GM18520 (cell line): ENCODE results near the gene ZNF718.
"Not testable (repeated sequence)": the region's sequence is repeated elsewhere in the genome, so short reads cannot be mapped to it uniquely, and the experiment has no call there.

Source experiments
- ATAC-seq: cut with Tn5 transposase; IDR thresholded peaks from one replicate; pipeline ENCODE4 v1.9.1; 2021; ENCODE audit not compliant: unreplicated experiment

Gene ZNF718

DNA sequence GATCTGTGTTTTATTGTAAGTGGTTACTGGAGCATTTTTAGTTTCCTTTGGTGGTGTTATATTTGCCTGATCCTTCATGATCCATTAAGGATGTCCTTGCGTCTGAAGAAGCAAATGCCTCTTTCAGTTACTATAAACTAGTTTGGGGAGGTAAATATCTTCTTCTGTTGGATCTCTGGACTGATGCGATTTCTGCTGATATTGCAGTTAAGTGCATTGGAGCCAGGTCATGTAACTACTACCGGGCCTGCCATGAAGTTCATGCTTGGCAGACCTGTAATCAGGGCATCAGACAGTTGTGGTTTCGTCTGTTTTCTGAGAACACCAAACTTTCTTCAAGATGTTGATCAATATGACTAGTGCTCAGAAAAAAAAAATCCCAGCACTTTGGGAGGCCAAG is 22.9 kb downstream of the ZNF718 start:
- ATAC-seq = no peak

DNA sequence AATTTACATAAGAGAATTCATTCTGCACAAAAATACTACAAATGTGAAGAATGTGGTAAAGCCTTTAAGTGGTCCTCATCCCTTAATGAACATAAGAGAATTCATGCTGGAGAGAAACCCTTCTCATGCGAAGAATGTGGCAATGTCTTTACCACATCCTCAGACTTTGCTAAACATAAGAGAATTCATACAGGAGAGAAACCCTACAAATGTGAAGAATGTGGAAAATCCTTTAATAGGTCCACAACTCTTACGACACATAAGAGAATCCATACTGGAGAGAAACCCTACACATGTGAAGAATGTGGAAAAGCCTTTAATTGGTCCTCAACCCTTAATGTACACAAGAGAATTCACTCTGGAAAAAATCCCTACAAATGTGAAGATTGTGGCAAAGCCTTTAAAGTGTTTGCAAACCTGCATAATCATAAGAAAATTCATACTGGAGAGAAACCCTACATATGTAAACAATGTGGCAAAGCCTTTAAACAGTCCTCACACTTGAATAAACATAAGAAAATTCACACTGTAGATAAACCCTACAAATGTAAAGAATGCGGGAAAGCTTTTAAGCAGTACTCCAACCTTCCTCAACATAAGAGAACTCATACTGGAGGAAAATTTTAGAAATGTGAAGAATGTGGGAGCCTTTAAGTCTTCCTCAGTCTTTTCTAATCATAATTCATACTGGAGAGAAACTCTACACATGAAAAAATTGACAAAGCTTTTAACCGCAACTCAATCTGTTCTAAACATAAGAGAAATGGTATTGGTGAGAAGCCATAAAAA is 37.4 kb downstream of the ZNF718 start:
- no peak for ATAC-seq

DNA sequence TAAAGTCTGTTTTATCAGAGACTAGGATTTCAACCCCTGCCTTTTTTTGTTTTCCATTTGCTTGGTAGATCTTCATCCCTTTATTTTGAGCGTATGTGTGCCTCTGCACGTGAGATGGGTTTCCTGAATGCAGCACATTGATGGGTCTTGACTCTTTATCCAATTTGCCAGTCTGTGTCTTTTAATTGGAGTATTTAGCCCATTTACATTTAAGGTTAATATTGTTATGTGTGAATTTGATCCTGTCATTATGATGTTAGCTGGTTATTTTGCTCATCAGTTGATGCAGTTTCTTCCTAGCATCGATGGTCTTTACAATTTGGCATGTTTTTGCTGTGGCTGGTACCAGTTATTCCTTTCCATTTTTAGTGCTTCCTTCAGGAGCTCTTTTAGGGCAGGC is 45.3 kb downstream of the ZNF718 start:
- ATAC-seq = not testable (repeated sequence)

DNA sequence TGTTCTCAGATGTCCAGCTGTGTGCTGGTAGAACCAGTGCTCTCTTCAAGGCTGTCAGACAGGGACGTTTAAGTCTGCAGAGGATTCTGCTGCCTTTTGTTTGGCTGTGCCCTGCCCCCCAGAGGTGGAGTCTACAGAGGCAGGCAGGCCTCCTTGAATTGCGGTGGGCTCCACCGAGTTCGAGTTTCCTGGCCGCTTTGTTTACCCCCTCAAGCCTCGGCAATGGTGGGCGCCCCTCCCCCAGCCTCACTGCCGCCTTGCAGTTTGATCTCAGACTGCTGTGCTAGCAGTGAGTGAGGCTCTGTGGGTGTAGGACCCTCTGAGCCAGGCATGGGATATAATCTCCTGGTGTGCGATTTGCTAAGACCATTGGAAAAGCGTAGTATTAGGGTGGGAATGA is 47.0 kb downstream of the ZNF718 start:
- not testable (repeated sequence) for ATAC-seq

DNA sequence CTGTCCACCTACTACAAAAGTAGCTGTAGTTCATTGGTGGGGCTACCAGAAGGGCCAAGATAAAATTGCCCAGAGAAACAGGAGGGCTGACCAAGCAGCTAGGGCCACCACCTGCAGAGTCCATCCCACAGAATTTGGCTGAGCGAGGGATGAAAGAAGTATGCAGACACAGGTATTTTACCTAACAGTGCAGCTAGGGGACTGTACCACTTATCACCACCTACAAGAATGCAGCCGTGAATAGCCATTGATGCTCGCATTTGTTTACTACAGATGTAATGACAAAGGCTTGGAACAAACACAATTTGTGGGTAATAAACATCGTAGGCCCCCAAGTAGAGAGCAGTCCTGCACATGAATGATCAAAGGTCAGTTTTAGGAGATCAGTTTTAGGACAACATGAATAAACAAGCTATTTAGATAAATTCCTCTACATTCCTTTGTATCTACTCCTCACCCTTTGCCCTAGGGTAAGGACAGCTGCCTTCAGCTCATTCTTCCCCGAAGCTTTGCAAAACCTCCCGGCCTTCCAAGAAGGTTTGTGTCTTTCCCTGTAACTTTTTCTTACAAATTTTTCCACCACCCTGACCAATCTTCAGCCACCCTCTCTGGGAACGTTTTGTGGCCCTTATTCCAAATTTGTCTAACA is 49.5 kb downstream of the ZNF718 start:
- ATAC-seq = no peak

DNA sequence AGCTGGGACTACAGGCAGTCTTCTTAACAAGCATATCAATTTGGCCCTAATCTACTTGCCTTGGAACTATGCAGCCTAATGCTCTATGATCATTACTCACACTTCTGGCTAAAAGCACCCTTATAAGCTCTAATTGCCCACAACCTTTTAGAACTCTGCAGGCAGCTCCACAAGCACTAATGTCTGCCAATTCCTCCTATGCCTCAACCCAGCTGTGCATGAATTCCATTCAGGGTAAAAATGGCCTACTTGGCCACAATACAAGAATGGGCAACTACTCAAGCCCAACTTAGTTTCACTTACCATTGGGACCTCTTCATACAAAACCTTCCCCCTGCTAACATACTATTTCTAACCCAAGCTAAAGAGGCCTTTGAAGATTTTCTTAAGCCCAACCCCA is 51.7 kb downstream of the ZNF718 start:
- no peak for ATAC-seq

DNA sequence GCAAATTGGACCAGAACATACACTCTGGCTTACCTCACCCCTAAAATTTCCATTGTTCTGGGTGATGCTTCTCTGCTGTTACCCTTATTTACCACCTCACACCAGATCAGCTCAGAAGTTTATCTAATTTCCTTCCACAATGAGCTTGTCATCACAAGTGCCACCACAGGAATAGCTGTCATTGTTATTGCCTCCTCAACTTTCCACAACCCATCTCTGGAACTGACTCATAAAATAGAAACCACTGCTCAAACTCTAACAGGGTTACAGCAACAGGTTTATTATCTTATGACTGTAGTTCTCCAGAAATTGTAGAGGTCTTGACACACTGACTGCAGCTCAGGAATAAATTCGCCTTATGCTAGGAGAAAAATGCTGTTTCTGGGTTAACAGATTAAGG is 52.7 kb downstream of the ZNF718 start:
- ATAC-seq = no peak

DNA sequence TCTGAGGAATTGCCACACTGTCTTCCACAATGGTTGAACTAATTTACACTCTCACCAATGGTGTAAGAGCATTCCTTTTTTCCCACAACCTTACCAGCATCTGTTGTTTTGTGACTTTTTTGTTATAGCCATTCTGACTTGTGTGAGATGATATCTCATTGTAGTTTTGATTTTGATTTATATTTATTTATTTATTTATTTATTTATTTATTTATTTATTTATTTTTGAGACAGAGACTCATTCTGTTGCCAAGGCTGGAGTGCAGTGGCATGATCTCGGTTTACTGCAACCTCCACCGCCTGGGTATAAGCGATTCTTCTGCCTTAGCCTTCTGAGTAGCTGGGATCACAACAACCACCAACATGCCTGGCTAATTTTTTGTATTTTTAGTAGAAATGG is 57.9 kb downstream of the ZNF718 start:
- ATAC-seq = not testable (repeated sequence)

DNA sequence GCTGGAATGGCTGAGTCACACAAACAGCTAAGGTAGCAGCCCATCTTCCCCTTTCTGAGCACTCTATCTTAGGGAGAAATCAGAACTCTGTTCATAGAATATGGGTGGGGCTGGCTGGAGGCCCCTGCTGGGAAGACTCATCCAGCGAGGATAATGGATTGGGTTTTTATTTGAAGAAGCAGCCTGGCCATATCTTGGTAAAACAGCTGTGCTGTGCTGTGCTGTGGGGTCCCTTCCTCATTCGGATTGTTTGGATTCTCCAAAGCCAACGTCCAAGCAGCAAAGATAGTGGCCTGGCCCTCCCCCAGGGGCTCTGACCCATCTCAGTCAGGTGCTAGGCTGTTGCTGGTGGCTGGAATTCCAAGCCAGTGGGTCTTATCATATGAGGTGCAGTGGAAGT is 63.8 kb downstream of the ZNF718 start:
- no peak for ATAC-seq

DNA sequence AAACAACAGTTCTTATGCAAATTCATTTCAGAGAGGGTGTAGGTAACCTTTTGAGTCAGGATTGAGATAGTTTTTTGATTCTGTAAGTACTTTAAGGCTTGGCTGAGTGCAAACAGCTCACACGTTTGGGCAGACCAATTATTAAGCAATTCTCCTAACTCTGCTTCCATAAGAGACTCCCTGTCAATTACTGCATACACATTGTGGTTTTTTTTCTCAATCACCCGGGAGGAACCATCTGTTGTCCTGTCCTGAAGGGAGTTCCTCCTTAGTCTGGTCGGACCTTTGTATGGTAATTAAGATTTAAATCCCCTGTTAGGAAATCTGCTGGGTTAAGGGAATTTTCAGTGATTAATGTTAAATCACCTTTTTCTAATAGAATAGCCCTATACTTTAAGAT is 70.9 kb downstream of the ZNF718 start:
- ATAC-seq = not testable (repeated sequence)

DNA sequence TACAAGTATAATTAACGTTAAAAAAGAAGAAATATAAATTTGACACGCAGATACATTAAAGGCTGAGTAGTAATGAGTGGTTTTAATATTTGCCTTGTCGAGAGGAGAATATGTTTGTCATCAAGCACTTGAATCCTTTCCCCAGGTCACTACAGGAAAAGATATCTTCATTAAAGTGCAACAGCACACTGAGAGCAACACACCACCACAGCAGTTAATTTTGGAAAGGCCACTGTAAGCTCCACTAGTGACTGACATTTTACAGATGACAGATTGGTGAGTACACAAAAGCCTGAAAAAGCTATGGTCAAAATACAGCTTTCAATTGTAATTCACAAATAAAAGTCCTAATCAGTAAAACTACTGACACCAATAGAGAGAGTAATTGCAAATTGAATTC is 76.6 kb downstream of the ZNF718 start:
- ATAC-seq = no peak

DNA sequence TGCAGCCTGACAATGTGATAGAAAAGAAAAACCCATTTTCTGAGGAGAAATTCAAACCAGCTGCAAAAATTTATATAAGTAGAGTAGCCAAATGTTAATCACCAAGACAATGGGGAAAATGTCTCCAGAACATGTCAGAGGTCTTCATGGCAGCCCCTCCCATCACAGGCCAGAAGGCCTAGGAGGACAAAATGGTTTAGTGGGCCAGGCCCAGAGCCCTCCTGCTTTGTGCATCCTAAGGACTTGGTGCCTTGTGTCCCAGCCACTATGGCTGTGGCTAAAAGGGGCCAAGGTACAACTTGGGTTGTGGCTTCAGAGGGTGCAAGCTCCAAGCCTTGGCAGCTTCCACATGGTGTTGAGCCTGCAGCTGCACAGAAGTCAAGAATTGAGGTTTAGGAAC is 78.5 kb downstream of the ZNF718 start:
- not testable (repeated sequence) for ATAC-seq

DNA sequence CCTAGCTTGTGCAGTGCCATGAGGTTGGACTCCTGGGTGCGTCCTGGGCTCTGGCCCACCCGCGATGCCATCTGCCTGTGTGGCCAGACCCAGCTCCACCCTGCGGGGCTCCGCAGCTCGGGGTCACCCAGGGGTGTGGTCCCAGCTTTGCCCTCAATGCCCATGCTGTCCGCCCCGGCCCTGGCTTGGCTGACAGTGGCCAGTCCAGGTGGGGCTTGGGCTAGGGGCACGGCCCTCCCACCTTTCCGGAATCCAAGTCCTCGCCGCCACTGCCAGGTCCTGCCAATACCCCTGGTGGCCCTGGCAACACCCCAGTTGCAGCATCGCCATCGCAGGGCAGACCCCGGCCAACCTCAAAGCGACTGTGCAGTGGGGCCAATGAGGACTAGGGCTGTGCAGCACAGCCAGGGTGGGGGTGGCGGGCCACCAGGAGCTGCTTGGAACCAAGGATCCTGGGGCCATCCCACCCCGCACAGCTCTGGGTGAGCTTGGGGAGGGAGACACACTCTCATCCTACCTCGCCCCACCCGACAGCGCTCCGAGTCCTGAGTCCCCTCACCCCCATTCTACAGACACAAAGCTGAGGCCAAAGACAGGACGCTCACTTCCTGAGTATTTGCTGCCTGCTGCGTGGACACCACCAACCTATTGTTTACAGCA is 80.9 kb downstream of the ZNF718 start:
- ATAC-seq = no peak

DNA sequence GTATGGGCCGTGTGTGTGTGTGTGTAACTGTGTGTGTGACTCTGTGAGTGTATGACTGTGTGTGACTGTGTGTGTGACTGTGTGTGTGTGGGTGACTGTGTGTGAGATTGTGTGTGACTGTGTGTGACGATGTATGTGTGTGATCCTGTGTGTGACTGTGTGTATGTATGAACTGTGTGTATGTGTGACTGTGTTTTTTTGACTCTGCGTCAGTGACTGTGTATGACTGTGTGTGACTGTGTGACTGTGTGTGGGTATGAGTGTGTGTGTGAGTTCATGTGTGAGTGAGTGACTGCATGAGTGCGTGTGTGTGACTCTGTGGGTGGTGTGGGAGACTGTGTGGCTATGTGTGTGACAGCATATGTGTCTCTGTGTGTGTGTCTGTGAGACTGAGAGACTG is 81.8 kb downstream of the ZNF718 start:
- ATAC-seq = no peak

DNA sequence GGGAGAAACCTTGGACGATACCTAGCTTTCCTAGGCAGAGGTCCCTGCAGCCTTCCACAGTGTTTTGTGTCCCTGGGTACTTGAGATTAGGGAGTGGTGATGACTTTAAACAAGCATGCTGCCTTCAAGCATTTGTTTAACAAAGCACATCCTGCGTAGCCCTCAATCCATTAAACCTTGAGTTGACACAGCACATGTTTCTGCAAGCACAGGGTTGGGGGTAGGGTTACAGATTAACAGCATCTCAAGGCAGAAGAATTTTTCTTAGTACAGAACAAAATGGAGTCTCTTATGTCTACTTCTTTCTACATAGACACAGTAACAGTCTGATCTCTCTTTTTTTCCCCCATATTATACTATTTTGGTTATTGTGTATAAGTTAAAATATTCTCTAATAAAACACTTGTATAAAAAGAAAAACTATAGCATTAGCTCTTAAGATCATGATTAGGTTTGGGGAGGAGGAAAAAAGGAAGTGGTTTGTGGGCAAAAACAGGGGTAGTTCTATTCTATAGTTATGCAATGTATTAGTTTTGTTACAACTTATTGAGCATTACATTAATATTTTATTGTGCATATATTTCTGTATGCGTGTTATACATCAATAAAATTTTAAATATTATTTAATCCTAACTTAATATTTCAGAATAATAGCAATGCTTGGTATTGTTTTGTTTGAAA is 84.3 kb downstream of the ZNF718 start:
- not testable (repeated sequence) for ATAC-seq

DNA sequence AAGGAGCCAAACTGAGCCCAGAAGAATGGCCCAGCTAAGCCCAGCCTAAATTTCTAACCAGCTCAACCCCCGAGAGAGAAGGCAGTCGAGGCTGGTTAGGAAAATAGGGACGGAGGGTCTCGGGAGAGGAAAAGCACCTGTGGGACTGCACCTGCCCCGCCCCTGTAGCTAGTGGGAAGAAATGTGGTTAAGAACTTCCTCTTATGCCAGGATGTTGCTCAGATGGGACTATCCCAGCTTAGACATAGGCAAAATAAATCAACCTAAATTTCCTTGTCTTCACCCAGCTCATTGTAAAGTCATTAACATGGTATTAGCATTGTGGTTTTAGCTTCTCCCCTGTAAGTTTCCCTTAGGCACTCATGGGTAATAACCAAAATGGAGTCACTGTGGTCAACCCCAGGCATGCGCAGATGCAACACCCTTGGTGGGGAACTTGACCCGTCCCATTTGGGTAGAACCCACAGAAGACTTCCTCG is 86.8 kb downstream of the ZNF718 start:
- no peak for ATAC-seq

DNA sequence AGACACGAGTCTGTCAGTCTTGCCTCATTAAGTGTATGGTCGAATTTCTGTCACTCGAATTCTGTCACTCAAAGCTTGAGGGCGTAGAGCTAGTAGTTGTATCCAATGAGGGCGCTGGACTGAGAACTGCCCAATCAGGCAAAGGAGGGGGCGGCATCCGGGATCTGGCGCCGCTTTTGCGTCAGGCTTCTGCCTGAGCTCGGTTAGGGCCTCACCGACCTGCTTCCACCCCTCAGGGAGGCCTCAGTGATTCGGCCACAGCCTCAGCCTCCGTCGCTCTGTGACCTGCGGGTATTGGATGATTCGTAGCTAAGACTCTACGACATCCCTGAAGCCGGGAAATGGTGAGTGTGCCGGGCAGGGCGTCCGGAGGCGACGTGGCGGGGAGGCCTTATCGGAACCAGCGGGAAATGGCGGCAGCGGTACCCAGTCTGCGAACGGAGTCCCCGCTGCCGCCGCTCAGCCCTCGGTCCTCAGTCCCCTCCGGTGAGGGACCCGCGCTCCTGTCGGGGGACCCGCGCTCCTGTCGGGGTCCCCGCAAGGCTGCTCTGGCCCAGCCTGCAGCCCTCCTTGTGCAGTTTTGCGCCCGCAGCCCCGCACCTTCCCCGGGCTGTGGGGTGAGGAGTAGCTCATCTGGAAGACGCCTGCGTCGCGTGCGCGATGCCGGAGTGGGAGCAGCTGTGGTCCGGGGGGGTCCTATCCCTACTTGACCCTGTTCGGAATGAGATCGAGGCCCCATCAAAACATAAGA is 88.3 kb downstream of the ZNF718 start:
- no peak for ATAC-seq

DNA sequence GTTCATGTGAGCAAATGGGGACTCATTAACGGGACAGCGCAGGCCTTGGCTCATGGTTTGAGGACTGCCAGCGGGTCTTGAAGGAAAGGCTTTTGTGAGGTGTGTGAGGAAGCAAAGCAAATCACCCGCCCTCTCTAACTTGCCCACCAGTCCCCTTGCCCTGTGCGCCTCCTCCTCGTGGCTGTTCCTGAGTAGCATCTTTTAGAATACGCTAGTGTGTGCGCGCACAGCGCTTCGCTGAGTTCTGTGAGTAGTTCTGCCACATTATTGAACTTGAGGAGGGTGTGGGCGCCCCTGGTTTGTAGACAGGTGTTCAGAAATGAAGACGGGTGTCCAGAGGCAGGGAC is 88.9 kb downstream of the ZNF718 start:
- ATAC-seq = not testable (repeated sequence)
